VCaP (cell line): ENCODE results near the gene NR1D1.

Experiments used
- H3K27ac ChIP-seq: fragments of 450-650 bp; 2 replicates; pipeline ENCODE4 v1.5.1; 2017
- CTCF ChIP-seq: fragments of 450-650 bp; conservative IDR thresholded peaks from 2 replicates; pipeline ENCODE4 v1.5.1; 2017; ENCODE audit warnings: mild to moderate bottlenecking, moderate library complexity

The NR1D1 gene

GRCh38 chr17:40087903-40088718, 12.3 kb downstream of the NR1D1 start:
- H3K27ac ChIP-seq = no peak overlapping the region
- no peak for TF ChIP-seq CTCF

- TF ChIP-seq CTCF = no peak
- H3K27ac ChIP-seq = no peak overlapping the region
Observed at GRCh38 chr17:40087049-40087794, 13.2 kb downstream of the NR1D1 start.

GRCh38 chr17:40086150-40087044, 14.0 kb downstream of the NR1D1 start:
- peak; percentile 93 for TF ChIP-seq CTCF
- no peak overlapping the region for H3K27ac ChIP-seq

GRCh38 chr17:40084477-40084876, 15.9 kb downstream of the NR1D1 start:
- H3K27ac ChIP-seq = no peak overlapping the region

GRCh38 chr17:40079545-40079944, 20.8 kb downstream of the NR1D1 start:
- TF ChIP-seq CTCF = no peak
- no peak overlapping the region for H3K27ac ChIP-seq

More at GRCh38 chr17:40084477-40084876, 15.9 kb downstream of the NR1D1 start:
- no peak for TF ChIP-seq CTCF

GRCh38 chr17:40076591-40076990, 23.8 kb downstream of the NR1D1 start:
- H3K27ac ChIP-seq = peak overlapping the region; percentile 94
- TF ChIP-seq CTCF = no peak
